Fibroblast of skin of right biceps (primary cell): ENCODE results near the gene RRBP1.

Source experiments
- DNase-seq: peaks from one replicate; pipeline ENCODE4 v3.0.0-alpha.2; 2013

The RRBP1 gene

DNA sequence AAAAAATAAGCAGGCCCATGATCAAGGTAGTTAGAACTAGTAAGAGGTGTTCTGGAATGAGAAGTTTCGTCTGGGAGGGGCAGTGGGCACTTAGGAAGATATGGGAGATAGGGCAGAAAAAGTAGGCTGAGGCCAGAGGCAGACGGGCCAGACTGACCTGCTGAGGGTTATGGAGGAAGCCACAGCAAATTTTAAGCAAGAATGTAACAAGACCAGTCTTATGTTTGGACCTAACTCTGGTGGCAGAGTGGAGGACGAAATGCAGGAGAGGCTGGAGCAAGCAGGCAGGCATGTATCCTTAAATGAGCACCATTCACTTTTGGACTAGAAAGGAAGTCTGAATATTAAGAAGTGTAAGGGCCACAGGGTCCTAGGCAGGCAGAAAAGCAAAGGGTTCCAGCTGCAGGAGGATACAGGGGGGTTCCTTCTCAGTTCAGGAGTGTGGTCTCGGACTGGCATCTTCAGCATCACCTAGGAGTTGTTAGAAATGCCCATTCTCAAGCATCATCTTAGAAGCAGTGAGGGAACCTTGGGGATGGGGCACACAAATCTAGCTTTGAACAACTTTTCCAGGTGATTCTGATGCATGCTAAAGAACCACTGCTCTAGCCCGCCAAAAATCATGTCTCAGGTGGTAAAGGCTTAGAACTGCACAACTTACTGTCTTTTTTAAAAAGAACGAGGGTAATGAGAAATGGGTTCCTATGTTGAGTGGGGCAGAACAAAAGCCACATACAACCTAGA is 113.8 kb downstream of the RRBP1 start:
- DNase-seq = peak; percentile 13

DNA sequence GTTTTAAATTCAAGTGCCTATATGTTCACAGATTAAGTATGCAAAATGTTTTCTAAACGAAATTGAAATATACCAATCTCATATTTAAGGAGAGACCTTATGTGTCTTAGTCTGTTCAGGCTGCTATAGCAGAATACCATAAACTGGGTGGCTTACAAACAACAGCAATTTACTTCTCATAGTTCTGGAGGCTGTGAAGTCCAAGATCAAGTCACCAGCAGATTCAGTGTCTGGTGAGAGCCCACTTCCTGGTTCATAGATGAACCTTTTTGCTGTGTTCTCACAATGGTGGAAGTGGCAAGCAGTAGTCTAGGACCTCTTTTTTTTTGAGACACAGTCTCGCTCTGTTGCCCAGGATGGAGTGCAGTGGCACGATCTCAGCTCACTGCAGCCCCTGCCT is 115.7 kb downstream of the RRBP1 start:
- no peak for DNase-seq

DNA sequence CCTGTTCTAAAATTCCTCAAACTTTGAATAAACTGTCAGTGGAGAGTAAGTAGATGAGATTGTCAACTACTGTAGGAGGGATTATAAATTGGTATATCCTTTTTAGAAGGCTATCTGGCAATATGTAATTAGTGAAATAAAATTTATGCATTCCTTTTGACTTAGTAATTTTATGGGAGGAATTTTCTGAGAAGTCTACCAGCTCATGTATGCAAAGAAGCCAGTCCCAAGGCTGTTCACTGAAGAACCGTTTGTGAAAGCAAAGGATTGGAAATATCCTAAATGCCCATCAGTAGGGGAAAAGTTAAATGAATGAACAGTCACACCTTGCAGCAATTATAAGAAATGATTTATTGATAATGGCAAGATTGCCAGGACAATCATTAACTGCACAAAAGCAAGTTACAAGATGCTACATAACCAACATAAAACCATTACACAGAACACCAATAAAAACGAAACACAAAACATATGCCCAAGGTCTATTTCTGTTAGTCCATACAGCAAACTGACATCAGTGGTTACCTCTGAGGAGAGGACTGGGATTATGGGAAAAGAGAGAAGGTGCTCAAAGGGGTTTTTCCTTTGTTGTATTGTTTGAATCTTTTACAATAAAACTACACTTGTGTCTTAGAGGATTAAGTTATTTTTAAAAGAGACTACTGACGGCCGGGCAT is 116.7 kb downstream of the RRBP1 start:
- DNase-seq = peak; percentile 74
